ENCODE data around the gene PPP1R27. TPM values are rescaled to one million over a fixed set of nuclear protein-coding genes. Genes with fewer than 3 reads are reported as not detected.

PPP1R27 gene
- total and polyA plus RNA-seq, 9 of the 15 experiments (the other 6 are each of a cell fraction or from before 2014, with no cell fraction given), result 0.29 to 6.9 (median 1.5) TPM; not detected in 2

DNA sequence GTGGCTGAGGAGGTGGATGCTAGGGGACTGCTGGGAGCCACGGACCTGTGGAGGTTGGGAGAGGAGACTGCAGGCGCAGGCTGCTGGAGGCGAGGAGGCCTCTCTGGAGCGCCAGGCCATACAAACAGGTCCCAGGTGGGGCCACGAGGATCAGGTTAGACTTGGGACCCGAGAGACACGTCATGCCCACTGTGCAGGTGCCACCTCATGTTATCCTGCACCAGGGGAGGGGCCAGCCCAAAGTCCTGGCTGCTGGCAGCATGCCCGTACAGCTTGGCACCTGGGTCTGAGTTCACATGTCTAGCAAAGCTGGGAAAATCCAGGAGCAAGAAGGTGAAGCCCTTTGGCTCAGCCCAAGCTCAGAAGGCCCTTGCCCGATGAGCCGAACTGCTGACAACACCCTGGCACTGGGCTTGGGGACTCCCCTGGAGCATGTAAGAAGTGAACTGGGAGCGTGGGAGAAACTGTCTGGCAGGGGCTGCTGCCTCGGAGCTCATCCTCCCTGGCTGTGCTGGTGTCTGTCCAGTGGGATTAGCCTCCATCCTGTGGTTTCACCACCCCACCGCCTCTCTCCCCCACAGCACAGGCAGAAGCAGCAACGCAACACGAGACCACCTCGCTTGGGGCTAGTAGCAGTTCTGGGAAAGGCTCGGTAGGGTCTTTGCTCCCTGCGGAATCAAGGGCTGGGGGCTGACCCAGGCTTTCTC, 31.0 kb upstream of the PPP1R27 start (continued):
- TF ChIP-seq TAF1 (IDR thresholded peaks at IDR 0.05; ENCODE audit: control insufficient read depth, extremely low read depth, insufficient read depth, low read length, severe bottlenecking) (no peak), ZNF431 (CRISPR knock-in tag; IDR thresholded peaks at IDR 0.05) (no peak), ETV1 (tag; conservative IDR thresholded peaks at IDR 0.05; ENCODE audit: low read depth) (no peak), ZNF764 (CRISPR knock-in tag; IDR thresholded peaks at IDR 0.05; ENCODE audit: low read depth) (no peak), NFIC (IDR thresholded peaks at IDR 0.05) (peak; percentile 31; the same call in 1 of the 2 replicates), SMARCA4 (IDR thresholded peaks at IDR 0.05) (no peak), MCM5 (IDR thresholded peaks at IDR 0.05; ENCODE audit: low read depth) (no peak), WHSC1 (IDR thresholded peaks at IDR 0.05; ENCODE audit: low read length) (no peak), PBX2 (CRISPR knock-in tag; IDR thresholded peaks at IDR 0.05; ENCODE audit: low read depth) (no peak), PBX2 (tag; conservative IDR thresholded peaks at IDR 0.05; ENCODE audit: low read depth) (no peak), DEAF1 (CRISPR knock-in tag; IDR thresholded peaks at IDR 0.05) (no peak), PREB (CRISPR knock-in tag; IDR thresholded peaks at IDR 0.05) (no peak), HINFP (tag; conservative IDR thresholded peaks at IDR 0.05; ENCODE audit: low read depth) (no peak)
- TF ChIP-seq, protein P1, sequence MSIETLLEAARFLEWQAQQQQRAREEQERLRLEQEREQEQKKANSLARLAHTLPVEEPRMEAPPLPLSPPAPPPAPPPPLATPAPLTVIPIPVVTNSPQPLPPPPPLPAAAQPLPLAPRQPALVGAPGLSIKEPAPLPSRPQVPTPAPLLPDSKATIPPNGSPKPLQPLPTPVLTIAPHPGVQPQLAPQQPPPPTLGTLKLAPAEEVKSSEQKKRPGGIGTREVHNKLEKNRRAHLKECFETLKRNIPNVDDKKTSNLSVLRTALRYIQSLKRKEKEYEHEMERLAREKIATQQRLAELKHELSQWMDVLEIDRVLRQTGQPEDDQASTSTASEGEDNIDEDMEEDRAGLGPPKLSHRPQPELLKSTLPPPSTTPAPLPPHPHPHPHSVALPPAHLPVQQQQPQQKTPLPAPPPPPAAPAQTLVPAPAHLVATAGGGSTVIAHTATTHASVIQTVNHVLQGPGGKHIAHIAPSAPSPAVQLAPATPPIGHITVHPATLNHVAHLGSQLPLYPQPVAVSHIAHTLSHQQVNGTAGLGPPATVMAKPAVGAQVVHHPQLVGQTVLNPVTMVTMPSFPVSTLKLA (conservative IDR thresholded peaks at IDR 0.05), result no peak
